Ectodermal cell (in vitro differentiated cells): ENCODE measurements around the gene TEN1.

Experiments used
- H3K27ac ChIP-seq: 2 replicates; pipeline ENCODE4 v1.7.0; 2013; ENCODE audit warnings: mild to moderate bottlenecking, low read depth, low read length; ENCODE audit not compliant: insufficient read depth, poor library complexity, severe bottlenecking
- H3K27me3 ChIP-seq: 2 replicates; pipeline ENCODE4 v1.7.0; 2013; ENCODE audit warnings: mild to moderate bottlenecking, low read length; ENCODE audit not compliant: insufficient read depth, control insufficient read depth, poor library complexity, severe bottlenecking
- H3K36me3 ChIP-seq: one replicate; pipeline ENCODE4 v1.7.0; 2013; ENCODE audit warnings: low read length; ENCODE audit not compliant: control insufficient read depth, insufficient read depth
- H3K4me1 ChIP-seq: one replicate; pipeline ENCODE4 v1.7.0; 2013; ENCODE audit warnings: low read length; ENCODE audit not compliant: control insufficient read depth, insufficient read depth
- H3K4me3 ChIP-seq: 2 replicates; pipeline ENCODE4 v1.7.0; 2013; ENCODE audit warnings: low read depth, low read length, control low read depth; ENCODE audit not compliant: insufficient read depth
- H3K9me3 ChIP-seq: 2 replicates; pipeline ENCODE4 v1.7.0; 2013; ENCODE audit warnings: mild to moderate bottlenecking, low read length, moderate library complexity; ENCODE audit not compliant: control insufficient read depth
- WGBS, 2 experiments: methylation state at CpG; one replicate each; pipeline ENCODE4 v1.1.7; 2013; ENCODE audit warnings: missing lambda C conversion rate in 2 of 2; 5-methylcytosine and 5-hydroxymethylcytosine counted together

TEN1 gene

DNA sequence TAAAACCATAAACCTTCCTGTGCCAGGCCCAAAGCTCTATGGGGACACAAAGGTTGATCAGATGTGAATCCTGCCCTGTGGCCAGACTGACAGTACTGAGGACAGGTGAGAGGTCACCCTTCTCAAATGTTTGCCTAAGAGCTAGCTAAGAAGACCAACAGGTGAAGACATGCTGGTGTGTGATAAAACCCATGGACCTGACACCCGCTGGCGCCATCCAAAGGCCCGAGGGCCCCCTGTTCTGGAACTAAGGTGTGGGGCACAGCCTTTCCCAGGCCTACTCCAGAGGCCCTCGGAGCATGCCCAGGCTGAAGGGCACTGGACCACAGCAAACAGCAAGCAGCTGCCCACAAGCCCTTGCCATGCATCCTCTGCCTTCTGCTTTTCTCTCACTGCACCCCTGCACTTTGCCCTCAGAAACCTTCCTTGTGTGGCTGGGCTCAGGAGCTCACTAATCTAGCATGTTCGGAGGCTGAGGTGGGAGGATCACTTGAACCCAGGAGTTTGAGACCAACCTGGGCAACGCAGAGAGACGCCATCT, 16.4 kb downstream of the TEN1 start:
- 95% methylated on average over 7 of the region's 7 CpGs for WGBS, 2 experiments
- no peaks in the 10 kb centered on the region for H3K27me3 ChIP-seq
- H3K4me1 ChIP-seq = no peaks in the 10 kb centered on the region
- no peak overlapping the region for H3K4me3 ChIP-seq
- H3K36me3 ChIP-seq = no peaks in the 10 kb centered on the region
- no peak overlapping the region for H3K27ac ChIP-seq
- no peaks in the 10 kb centered on the region for H3K9me3 ChIP-seq

DNA sequence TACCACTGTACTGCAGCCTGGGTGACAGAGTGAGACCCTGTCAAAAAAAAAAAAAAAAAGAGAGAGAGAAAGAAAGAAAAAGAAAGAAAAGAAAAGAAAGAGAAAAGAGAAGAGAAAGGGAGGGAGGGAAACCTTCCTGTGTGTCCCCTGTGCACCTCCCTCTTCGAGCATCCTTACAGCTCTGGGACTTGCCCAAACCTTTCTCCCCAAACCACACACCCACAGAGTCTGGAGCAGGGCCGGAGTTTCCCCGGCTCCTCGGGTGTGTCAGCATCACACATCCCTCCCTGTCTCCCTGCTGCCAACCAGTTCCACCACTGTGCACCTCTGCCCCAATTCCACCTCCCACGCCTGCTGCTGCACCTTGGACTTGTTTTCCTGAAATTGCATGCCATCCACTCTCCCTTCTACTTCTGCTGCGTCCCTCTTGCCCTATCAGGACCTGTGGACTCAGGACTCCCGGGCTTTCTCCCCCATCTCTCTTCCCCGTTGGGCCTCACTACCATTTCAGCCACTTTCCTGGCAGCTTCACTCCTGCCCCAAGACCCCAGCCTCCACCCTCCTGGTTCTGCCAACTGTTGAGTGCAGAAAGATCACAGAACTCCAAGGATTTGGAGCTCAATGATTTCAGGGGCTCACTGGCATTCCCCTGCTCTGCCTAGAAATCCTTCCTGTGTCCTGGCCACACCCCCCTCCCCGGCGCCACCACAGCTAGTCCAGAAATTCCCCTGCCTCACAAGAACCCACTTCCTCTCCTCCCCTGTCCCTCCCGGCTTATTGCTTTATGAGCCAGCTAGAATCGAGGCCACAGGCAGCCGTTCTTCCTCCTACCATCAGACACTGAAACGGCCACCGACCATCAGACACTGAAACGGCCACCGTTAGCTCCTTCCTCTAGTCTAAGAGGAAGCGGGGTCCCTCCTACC, 17.9 kb downstream of the TEN1 start:
- H3K36me3 ChIP-seq = no peaks in the 10 kb centered on the region
- 80 to 84% methylated on average over 18 of the region's 18 CpGs for WGBS, 2 experiments
- H3K27ac ChIP-seq = no peak overlapping the region
- no peaks in the 10 kb centered on the region for H3K27me3 ChIP-seq
- no peak overlapping the region for H3K4me3 ChIP-seq
- H3K4me1 ChIP-seq = no peaks in the 10 kb centered on the region
- H3K9me3 ChIP-seq = no peaks in the 10 kb centered on the region

- Histone ChIP-seq H3K36me3 (no peaks in the 10 kb centered on the region), H3K27ac (no peak overlapping the region)
- WGBS, 2 experiments = 95 to 96% methylated on average over 9 of the region's 9 CpGs
Observed at GRCh38 chr17:75998327-75998795, 19.3 kb downstream of the TEN1 start.

GRCh38 chr17:76000016-76000754, 21.1 kb downstream of the TEN1 start:
- no peak overlapping the region for H3K27ac ChIP-seq
- H3K4me3 ChIP-seq = no peak overlapping the region
- WGBS, 2 experiments = 77 to 79% methylated on average over 31 of the region's 31 CpGs

More at GRCh38 chr17:75998327-75998795, 19.3 kb downstream of the TEN1 start:
- H3K4me1 ChIP-seq = no peaks in the 10 kb centered on the region
- no peaks in the 10 kb centered on the region for H3K9me3 ChIP-seq
- no peak overlapping the region for H3K4me3 ChIP-seq
- no peaks in the 10 kb centered on the region for H3K27me3 ChIP-seq

GRCh38 chr17:76000755-76001521, 21.9 kb downstream of the TEN1 start, which contains the start of gene CDK3:
Gene CDK3, plus strand, starts transcription at chr17:76000855. Its CDS starts 571 bp downstream, at chr17:76001426.
- Histone ChIP-seq H3K27ac (no peak within 1 kb of the TSS), H3K4me3 (no peak within 1 kb of the TSS), H3K27me3 (no peaks in the 10 kb centered on the region), H3K4me1 (no peaks in the 10 kb centered on the region), H3K9me3 (no peaks in the 10 kb centered on the region), H3K36me3 (no peaks in the 10 kb centered on the region)
- 90 to 91% methylated on average over 21 of the region's 21 CpGs for WGBS, 2 experiments

More at GRCh38 chr17:76000016-76000754, 21.1 kb downstream of the TEN1 start:
- H3K36me3 ChIP-seq = no peaks in the 10 kb centered on the region
- H3K9me3 ChIP-seq = no peaks in the 10 kb centered on the region
- H3K4me1 ChIP-seq = no peaks in the 10 kb centered on the region
- H3K27me3 ChIP-seq = no peaks in the 10 kb centered on the region

DNA sequence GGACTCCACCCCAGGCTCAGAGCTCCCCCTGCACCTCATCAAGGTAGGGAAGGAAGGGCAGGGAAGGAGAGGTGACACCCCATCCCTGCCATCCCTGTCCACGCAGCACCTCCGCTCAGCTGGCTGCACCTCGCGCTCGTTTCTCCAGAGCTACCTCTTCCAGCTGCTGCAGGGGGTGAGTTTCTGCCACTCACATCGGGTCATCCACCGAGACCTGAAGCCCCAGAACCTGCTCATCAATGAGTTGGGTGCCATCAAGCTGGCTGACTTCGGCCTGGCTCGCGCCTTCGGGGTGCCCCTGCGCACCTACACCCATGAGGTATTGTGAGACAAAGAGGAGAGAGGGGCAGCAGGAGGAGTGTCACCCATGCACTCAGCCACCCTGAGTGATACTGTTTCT, 23.1 kb downstream of the TEN1 start:
- Histone ChIP-seq H3K9me3 (no peaks in the 10 kb centered on the region), H3K27ac (no peak overlapping the region), H3K36me3 (no peaks in the 10 kb centered on the region), H3K27me3 (no peaks in the 10 kb centered on the region), H3K4me3 (no peak overlapping the region), H3K4me1 (no peaks in the 10 kb centered on the region)
- WGBS, 2 experiments = 95 to 96% methylated on average over 12 of the region's 12 CpGs

DNA sequence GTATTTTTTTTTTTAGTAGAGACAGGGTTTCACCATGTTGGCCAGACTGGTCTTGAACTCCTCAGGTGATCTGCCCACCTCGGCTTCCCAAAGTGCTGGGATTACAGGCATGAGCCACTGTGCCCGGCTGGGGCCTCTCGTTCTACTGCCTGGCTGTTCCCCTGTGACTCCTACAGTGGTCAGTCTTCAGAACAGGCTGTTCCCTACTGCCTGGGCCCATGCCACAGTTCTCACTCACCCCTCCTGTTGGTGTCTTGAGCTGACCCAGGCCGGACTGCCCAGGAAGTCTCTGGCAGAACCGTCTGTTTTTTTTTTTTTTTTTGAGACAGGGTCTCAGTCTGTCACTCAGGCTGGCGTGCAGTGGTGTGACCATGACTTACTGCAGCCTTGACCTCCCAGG, 24.9 kb downstream of the TEN1 start:
- H3K27ac ChIP-seq = no peak overlapping the region
- 91 to 95% methylated on average over 6 of the region's 6 CpGs for WGBS, 2 experiments
- no peaks in the 10 kb centered on the region for H3K4me1 ChIP-seq
- H3K36me3 ChIP-seq = no peaks in the 10 kb centered on the region
- H3K4me3 ChIP-seq = no peak overlapping the region
- H3K9me3 ChIP-seq = no peaks in the 10 kb centered on the region
- no peaks in the 10 kb centered on the region for H3K27me3 ChIP-seq

DNA sequence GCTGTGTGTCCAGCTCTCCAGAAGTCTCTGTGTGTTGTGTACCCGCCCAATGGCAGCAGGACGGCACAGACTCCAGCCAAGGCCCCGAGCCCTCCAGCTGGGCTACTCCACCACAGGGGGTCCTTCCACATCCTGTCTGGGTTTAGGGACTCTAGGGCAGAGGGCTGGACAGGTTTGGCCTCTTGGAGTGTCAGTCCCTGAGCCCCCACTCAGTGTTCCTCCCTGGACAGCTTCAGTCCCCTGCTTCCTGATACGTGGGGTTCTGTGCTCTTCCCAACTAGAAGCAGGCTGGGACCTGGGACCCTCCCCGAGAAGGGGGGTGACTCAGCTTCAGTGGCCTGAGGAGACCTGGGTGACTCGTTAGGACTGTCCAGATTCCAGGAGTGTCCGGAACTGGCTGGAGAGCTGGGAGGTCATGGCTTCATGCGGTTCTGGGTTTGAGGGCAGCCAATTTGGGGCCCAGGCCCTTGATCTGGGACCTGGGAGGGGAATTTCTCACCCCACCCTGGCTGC, 25.8 kb downstream of the TEN1 start:
- Histone ChIP-seq H3K4me1 (no peaks in the 10 kb centered on the region), H3K9me3 (no peaks in the 10 kb centered on the region), H3K27me3 (no peaks in the 10 kb centered on the region), H3K36me3 (no peaks in the 10 kb centered on the region), H3K27ac (no peak overlapping the region), H3K4me3 (no peak overlapping the region)
- 88 to 89% methylated on average over 8 of the region's 8 CpGs for WGBS, 2 experiments

GRCh38 chr17:76005263-76006149, 26.5 kb downstream of the TEN1 start:
- Histone ChIP-seq H3K4me1 (no peaks in the 10 kb centered on the region), H3K9me3 (no peaks in the 10 kb centered on the region), H3K4me3 (no peak overlapping the region), H3K36me3 (no peaks in the 10 kb centered on the region), H3K27me3 (no peaks in the 10 kb centered on the region), H3K27ac (no peak overlapping the region)
- WGBS, 2 experiments = 78 to 81% methylated on average over 16 of the region's 16 CpGs
